ENCODE results near the gene ZRANB1. TPM values are rescaled to one million over a fixed set of nuclear protein-coding genes. Genes with fewer than 3 reads are reported as not detected.
A peak's percentile ranks its signal among the peaks of the same experiment; 100 is the strongest.
"Not testable (repeated sequence)": the region's sequence is repeated elsewhere in the genome, so short reads cannot be mapped to it uniquely, and the experiment has no call there.

Gene ZRANB1
- total RNA-seq, 1 experiment from 2014 or later = 23.2 TPM

DNA sequence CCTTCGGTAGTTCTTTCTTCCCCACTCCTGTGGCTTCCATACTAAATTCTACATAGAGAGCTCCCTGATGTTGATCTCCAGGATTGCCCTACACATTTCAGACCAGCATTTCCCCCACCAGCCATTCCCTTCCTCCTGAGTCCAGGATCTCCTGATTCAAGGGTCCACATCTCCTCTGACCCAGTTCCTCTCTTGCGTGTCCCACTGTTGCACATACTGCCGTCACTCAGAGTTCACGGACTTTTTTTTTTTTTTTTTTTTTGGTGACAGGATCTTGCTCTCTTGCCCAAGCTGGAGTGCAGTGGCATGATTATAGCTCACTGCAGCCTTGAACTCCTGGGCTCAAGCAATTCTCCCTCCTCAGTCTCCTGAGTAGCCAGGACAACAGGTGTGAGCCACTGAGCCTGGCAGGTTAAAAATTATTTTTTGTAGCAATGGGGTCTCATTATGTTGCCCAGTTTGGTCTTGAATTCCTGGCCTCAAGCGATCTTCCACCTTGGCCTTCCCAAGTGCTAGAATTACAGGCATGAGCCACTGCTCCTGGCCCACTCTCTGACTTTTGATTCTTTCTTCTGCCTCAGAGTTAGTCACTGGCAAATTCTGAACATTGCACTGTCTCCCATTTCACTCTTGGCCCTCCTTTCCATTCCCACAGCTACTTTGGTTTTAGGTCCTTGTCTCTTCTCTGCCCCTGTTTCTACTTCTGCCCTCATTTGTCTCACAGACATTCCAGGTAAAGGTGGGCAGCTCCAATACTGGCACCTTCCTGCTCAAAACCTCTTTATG is 29.6 kb upstream of the ZRANB1 start:
- DNase-seq (ENCODE audit: unreplicated experiment) = no peak
- ChIA-PET CTCF (interaction anchor here (0.9 to 1.6 kb wide), 2 partner anchors 78 to 80 kb away, joined by 3 to 4 read pairs; no protein-coding TSS in a partner anchor), POLR2A (interaction anchor here (0.7 kb wide), 2 partner anchors 30 to 244 kb away, joined by 3 read pairs; partner anchors contain the start of gene ZRANB1)
- no peaks in the 10 kb centered on the region for H3K27me3 Mint-ChIP-seq (ENCODE audit: insufficient read depth, unreplicated experiment)
- intact Hi-C loops (cut with micrococcal nuclease) = no loop called here
- H3K4me1 Mint-ChIP-seq (ENCODE audit: insufficient read depth, unreplicated experiment) = peaks cover 13% of the 10 kb centered on the region
- H3K9me3 Mint-ChIP-seq (ENCODE audit: unreplicated experiment) = no peaks in the 10 kb centered on the region
- no peak overlapping the region for H3K4me3 Mint-ChIP-seq (ENCODE audit: unreplicated experiment)
- no peaks in the 10 kb centered on the region for H3K36me3 Mint-ChIP-seq (ENCODE audit: insufficient read depth, unreplicated experiment)
- peak overlapping the region; percentile 14 for H3K27ac Mint-ChIP-seq (ENCODE audit: low read depth, unreplicated experiment)
- TF ChIP-seq, protein P1, sequence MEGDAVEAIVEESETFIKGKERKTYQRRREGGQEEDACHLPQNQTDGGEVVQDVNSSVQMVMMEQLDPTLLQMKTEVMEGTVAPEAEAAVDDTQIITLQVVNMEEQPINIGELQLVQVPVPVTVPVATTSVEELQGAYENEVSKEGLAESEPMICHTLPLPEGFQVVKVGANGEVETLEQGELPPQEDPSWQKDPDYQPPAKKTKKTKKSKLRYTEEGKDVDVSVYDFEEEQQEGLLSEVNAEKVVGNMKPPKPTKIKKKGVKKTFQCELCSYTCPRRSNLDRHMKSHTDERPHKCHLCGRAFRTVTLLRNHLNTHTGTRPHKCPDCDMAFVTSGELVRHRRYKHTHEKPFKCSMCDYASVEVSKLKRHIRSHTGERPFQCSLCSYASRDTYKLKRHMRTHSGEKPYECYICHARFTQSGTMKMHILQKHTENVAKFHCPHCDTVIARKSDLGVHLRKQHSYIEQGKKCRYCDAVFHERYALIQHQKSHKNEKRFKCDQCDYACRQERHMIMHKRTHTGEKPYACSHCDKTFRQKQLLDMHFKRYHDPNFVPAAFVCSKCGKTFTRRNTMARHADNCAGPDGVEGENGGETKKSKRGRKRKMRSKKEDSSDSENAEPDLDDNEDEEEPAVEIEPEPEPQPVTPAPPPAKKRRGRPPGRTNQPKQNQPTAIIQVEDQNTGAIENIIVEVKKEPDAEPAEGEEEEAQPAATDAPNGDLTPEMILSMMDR (IDR thresholded peaks at IDR 0.05; ENCODE audit: unreplicated experiment) = no peak
- no TSS peak for BruUV-seq (replicated peaks)

DNA sequence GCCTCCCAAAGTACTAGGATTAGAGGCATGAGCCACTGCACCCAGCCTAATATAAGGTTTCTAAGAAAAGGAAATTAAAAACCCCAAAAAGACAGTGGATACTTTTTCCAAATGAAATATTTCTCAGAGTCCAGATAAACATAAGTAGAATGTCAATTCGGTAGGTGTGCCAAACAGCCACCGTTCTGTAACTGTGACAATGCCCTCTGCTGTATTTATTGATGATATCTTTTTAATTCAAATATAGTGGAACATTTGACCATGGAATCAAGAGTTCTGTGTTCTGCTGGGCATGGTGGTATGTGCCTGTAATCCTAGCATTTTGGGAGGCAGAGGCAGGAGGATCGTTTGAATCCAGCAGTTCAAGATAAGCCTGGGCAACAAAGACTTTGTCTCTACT is 28.8 kb upstream of the ZRANB1 start:
- no TSS peak for BruUV-seq (replicated peaks)
- TF ChIP-seq, protein P1 (IDR thresholded peaks at IDR 0.05; ENCODE audit: unreplicated experiment) = no peak
- ChIA-PET POLR2A (no interaction called here), CTCF (no interaction called here)
- Mint-ChIP-seq H3K36me3 (ENCODE audit: insufficient read depth, unreplicated experiment) (no peaks in the 10 kb centered on the region), H3K27me3 (ENCODE audit: insufficient read depth, unreplicated experiment) (no peaks in the 10 kb centered on the region), H3K9me3 (ENCODE audit: unreplicated experiment) (no peaks in the 10 kb centered on the region), H3K27ac (ENCODE audit: low read depth, unreplicated experiment) (no peak overlapping the region), H3K4me1 (ENCODE audit: insufficient read depth, unreplicated experiment) (peaks cover 13% of the 10 kb centered on the region), H3K4me3 (ENCODE audit: unreplicated experiment) (no peak overlapping the region)
- no peak for DNase-seq (ENCODE audit: unreplicated experiment)
- intact Hi-C loops (cut with micrococcal nuclease) = no loop called here

DNA sequence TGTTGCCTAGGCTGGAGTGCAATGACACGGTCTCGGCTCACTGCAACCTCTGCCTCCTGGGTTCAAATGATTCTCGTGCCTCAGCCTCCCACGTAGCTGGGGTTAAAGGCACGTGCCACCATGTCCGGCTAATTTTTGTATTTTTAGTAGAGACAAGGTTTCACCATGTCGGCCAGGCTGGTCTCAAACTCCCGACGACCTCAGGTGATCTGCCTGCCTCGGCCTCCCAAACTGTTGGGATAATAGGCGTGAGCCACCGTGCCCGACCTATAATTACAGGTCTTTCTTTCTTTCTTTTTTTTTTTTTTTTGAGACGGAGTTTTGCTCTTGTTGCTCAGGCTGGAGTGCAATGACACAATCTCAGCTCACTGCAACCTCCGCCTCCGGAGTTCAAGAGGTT is 27.5 kb upstream of the ZRANB1 start:
- DNase-seq (ENCODE audit: unreplicated experiment); H3K27me3 Mint-ChIP-seq (ENCODE audit: insufficient read depth, unreplicated experiment); BruUV-seq (replicated peaks); H3K36me3 Mint-ChIP-seq (ENCODE audit: insufficient read depth, unreplicated experiment); CTCF ChIA-PET; H3K4me3 Mint-ChIP-seq (ENCODE audit: unreplicated experiment); intact Hi-C loops (cut with micrococcal nuclease); H3K27ac Mint-ChIP-seq (ENCODE audit: low read depth, unreplicated experiment); H3K9me3 Mint-ChIP-seq (ENCODE audit: unreplicated experiment): not testable (repeated sequence)
- peaks cover 21% of the 10 kb centered on the region for H3K4me1 Mint-ChIP-seq (ENCODE audit: insufficient read depth, unreplicated experiment)
- POLR2A ChIA-PET = interaction anchor here (0.7 to 4.0 kb wide), 2 partner anchors 26 to 28 kb away, joined by 4 to 21 read pairs; partner anchors contain the start of gene ZRANB1

DNA sequence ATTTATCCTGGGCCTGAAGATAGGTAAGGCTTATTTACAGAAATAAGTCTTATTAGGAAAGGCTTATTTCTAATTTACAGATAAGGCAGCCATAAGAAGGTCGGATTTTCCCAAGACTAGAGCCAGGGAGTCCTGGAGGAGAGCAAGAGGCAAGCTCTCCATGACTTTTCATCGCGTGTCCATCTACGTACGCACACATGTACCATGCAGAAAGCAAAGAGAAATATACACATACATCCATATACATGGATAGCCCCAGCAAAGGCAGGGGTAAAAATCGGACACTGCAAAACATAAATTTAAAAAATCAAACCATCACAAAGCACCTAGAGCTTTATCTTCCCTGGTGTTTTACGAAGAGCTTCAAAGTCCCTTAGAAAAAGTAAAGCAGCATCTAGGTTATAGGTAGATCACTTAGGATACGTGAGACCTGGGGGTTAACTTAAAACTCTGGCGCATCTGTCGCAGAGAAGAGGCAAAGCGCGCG is 25.8 kb upstream of the ZRANB1 start:
- CTCF ChIA-PET = interaction anchor here (1.1 to 1.3 kb wide), 4 partner anchors 10 to 237 kb away, joined by 3 to 7 read pairs (median 3); no protein-coding TSS in a partner anchor
- no peaks in the 10 kb centered on the region for H3K9me3 Mint-ChIP-seq (ENCODE audit: unreplicated experiment)
- TF ChIP-seq, protein P1 (IDR thresholded peaks at IDR 0.05; ENCODE audit: unreplicated experiment) = no peak
- DNase-seq (ENCODE audit: unreplicated experiment) = no peak
- peaks cover 10% of the 10 kb centered on the region for H3K36me3 Mint-ChIP-seq (ENCODE audit: insufficient read depth, unreplicated experiment)
- POLR2A ChIA-PET = interaction anchor here (0.6 to 4.0 kb wide), 28 partner anchors 8 to 870 kb away, joined by 3 to 21 read pairs (median 4); partner anchors contain the start of genes ABRAXAS2 and ZRANB1
- H3K4me3 Mint-ChIP-seq (ENCODE audit: unreplicated experiment) = peak overlapping the region; percentile 91
- H3K4me1 Mint-ChIP-seq (ENCODE audit: insufficient read depth, unreplicated experiment) = peaks cover 28% of the 10 kb centered on the region
- BruUV-seq (replicated peaks) = TSS peak; percentile 84
- intact Hi-C loops (cut with micrococcal nuclease) = loop anchor here (5.0 kb wide), 3 partner anchors 71 to 384 kb away; partner anchors contain the start of gene ABRAXAS2
- H3K27ac Mint-ChIP-seq (ENCODE audit: low read depth, unreplicated experiment) = peak overlapping the region; percentile 80
- H3K27me3 Mint-ChIP-seq (ENCODE audit: insufficient read depth, unreplicated experiment) = no peaks in the 10 kb centered on the region
